K562 (cell line): ENCODE data around the gene ITSN1.
A peak's percentile ranks its signal among the peaks of the same experiment; 100 is the strongest.
"Not testable (repeated sequence)": the region's sequence is repeated elsewhere in the genome, so short reads cannot be mapped to it uniquely, and the experiment has no call there.

ENCODE experiments used
- POLR2A ChIP-seq: fragments of 450-650 bp; conservative IDR thresholded peaks from 2 replicates; pipeline ENCODE4 v1.6.1; 2016
- SMAD1 ChIP-seq: fragments of 150-350 bp; IDR thresholded peaks from 2 replicates; pipeline ENCODE4 v1.6.1; 2014; ENCODE audit warnings: low read length, low read depth; ENCODE audit not compliant: partially characterized antibody
- ZNF174 ChIP-seq: fragments of 250-450 bp; sonication (Bioruptor Pico); IDR thresholded peaks from 2 replicates; pipeline ENCODE4 v1.4.0; 2020; ENCODE audit warnings: mild to moderate bottlenecking
- TF ChIP-seq, protein P1 (sequence below), 3 experiments: IDR thresholded peaks in 2 of 3; conservative IDR thresholded peaks in 1 of 3; 2 replicates each; pipeline ENCODE4 v1.5.1; 2011 to 2012; ENCODE audit warnings: low read length in 3 of 3, mild to moderate bottlenecking in 3 of 3, control low read depth in 2 of 3, improper control_type of control experiment in 1 of 3, inconsistent platforms in 1 of 3, low read depth in 1 of 3, mixed read lengths in 1 of 3, moderate library complexity in 1 of 3; ENCODE audit not compliant: insufficient read depth in 2 of 3

GRCh38 chr21:33931052-33931798 is 288.9 kb downstream of the ITSN1 start:
- TF ChIP-seq ZNF174, SMAD1: not testable (repeated sequence)
- TF ChIP-seq POLR2A, result peak; percentile 78
- TF ChIP-seq, protein P1, sequence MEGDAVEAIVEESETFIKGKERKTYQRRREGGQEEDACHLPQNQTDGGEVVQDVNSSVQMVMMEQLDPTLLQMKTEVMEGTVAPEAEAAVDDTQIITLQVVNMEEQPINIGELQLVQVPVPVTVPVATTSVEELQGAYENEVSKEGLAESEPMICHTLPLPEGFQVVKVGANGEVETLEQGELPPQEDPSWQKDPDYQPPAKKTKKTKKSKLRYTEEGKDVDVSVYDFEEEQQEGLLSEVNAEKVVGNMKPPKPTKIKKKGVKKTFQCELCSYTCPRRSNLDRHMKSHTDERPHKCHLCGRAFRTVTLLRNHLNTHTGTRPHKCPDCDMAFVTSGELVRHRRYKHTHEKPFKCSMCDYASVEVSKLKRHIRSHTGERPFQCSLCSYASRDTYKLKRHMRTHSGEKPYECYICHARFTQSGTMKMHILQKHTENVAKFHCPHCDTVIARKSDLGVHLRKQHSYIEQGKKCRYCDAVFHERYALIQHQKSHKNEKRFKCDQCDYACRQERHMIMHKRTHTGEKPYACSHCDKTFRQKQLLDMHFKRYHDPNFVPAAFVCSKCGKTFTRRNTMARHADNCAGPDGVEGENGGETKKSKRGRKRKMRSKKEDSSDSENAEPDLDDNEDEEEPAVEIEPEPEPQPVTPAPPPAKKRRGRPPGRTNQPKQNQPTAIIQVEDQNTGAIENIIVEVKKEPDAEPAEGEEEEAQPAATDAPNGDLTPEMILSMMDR (IDR thresholded peaks at IDR 0.05 in 2 of 3, conservative IDR thresholded peaks at IDR 0.05 in 1 of 3; ENCODE audit: insufficient read depth in 2 of 3, low read depth in 1 of 3, low read length in 3 of 3), result not testable (repeated sequence)
